Raji (cell line): ENCODE measurements around the gene DCAF4.

ENCODE experiments used
- POLR2A ChIP-seq: IDR thresholded peaks from 2 replicates; pipeline ENCODE4 v1.6.1; 2011; ENCODE audit warnings: low read depth, low read length, control low read depth; ENCODE audit not compliant: insufficient read depth

The DCAF4 gene

DNA sequence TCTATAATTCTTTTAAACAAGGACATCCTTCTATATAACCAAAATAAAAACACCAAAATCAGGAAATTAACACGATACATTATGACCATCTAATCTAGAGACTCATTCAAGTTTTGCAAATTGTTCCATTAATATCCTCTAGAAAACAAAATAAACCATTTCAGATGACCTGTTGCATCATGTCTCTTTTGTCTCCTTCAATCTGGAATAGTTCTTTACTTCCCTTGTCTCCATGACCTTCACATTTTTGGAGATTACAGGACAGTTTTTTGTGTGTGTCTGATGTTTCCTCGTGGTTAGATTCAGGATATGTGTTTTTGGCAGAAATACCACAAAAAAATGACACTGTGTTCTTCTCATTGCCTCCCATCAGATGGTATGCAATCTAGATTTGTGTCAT, 12.5 kb upstream of the DCAF4 start:
- TF ChIP-seq POLR2A, result no peak

DNA sequence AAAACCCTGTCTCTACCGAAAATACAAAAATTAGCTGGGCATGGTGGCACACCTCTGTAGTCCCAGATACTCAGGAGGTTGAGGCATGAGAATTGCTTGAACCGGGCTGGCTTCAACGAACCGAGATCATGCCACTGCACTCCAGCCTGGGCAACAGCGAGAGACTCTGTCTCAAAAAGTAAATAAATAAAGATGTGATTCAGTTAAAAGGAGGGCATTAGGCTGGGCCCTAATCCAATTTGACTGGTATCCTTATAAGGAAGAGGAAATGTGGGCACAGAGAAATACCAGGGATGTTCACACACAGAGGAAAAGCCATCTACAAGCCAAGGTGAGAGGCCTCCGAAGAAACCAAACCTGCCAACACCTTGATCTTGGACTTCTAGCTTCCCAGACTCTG, 10.1 kb upstream of the DCAF4 start:
- TF ChIP-seq POLR2A, result no peak

- no peak for TF ChIP-seq POLR2A
These were observed 9.0 kb upstream of the DCAF4 start for GRCh38 chr14:72917094-72917802.

- TF ChIP-seq POLR2A, result no peak
These were observed 6.3 kb upstream of the DCAF4 start for GRCh38 chr14:72920008-72920407.

GRCh38 chr14:72921396-72921795, 4.9 kb upstream of the DCAF4 start:
- no peak for TF ChIP-seq POLR2A

GRCh38 chr14:72924337-72924736, 1.9 kb upstream of the DCAF4 start:
- no peak for TF ChIP-seq POLR2A

DNA sequence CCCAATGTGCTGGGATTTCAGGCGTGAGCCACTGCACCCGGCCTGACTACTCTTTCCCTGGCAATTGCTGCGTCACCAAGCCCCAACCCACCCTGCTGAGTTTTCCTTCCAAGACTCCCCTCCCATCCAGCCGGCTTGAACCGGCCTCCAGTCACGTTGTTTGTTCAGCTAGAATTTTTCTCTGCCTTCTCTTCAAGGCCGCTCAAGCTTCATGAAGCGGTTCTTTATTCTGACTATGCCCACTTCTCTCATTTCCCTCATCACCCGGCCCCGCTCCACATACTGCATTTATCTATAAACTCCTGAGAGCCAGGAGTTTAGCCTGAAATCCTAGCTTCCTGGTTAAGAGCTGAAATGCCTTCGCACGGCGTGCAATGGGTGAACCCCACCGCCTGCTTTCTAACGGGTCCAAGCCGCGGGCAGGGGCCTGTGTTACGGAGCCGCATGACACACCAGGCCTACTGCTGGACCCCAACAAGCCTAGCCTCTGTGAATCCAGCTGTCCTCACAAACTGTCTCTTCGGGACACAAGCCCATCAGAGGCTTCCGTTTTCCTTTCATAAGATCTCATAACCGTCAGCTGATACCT, 999 bp upstream of the DCAF4 start:
- no peak for TF ChIP-seq POLR2A

DNA sequence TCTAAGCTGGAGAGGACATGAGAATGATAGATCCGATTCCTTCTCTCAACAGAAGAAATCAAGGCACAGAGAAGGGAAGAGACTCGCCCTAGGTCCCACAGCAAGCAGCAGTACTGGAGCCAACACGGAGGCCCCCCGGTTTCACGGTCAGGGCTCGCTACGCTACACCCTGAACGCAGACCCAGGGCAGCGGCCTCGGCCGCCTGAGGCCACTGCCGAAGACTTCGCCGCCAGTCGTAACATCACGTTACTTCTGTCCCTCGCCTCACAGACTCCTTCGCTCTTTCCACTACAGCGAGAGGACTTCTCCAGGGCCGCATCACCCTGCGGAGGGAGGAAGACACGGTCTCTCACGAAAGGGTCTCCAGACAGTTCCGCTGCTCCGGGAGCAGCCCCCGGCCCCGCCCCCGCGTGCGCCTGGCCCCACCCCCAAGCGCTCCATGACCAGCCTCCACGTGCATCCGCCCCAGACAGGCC, 411 bp upstream of the DCAF4 start:
- peak; percentile 25; the same call in 1 of the 2 replicates for TF ChIP-seq POLR2A

DNA sequence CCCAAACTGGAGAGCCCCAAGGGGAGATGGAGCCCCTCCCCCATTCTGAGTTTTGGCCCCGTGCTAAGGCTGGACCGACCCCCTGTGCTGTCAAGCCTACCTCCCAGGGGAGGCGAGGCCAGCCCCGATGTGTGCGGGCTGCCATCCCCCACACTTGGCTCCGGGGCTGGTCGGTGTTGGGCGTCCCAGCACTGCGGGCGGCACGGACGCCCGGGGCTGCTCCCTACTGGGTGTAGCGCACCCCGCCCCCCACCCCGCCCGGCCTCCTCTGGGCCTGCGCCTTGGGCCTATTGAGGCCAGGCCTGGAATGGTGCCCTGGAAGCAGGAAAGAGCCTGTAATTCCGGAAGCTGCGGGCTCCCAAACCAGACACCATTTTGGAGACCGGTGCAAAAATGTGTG, 2.6 kb downstream of the DCAF4 start:
- TF ChIP-seq POLR2A, result no peak

DNA sequence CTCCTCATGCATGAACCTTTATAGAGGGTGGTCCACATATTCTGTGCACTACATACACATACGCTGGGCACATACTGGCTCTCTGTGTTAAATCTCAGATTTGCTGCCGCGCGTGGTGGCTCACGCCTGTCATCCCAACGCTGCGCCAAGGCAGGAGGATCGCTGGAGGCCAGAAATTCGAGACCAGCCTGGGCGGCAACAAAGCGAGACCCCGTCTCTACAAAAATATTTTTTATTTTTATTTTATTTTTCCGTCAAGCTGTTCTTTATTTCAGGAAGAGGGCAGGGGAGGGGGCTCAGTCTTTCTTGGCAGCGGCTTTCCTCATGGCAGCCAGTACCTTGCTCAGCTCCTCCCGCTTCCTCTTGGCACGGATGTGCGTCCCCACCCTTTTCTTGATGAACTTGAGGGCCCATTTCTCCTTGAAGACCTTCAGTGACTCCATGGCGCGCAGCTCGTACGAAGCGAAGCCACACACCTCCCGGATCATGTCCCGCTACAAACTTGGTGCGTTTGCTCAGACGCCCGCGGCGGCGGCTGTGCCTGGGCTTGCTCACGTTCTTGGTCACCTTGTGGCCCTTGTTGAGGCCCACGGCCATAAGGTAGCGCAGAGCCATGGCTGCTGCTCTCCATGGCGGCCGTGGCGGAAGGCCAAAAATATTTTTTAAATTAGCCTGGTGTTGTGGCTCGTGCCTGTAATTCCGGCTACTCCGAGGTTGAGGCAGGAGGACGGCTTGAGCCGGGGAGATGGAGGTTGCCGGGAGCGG, 3.2 kb downstream of the DCAF4 start:
- no peak for TF ChIP-seq POLR2A

DNA sequence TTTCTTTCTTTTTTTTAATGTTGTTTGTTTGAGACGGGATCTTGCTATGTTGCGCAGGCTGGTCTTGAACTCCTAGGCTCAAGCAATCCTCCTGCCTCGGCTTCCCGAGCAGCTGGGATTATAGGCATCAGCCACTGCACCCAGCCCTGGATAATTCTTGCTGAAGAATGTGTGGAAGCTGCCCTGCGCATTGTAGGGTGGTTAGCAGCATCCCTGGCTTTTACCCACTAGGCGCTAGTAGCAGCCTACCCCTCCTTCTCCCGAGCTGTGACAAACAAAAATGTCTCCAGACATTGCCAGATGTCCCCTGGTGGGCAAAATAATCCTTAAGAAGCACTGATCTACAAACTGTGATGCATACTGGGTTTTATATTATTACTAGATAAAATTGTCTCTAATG, 6.6 kb downstream of the DCAF4 start:
- no peak for TF ChIP-seq POLR2A

- no peak for TF ChIP-seq POLR2A
These were observed 13.4 kb downstream of the DCAF4 start for GRCh38 chr14:72939630-72940029.

GRCh38 chr14:72941286-72941985, 15.2 kb downstream of the DCAF4 start:
- TF ChIP-seq POLR2A, result no peak

GRCh38 chr14:72942934-72943333, 16.7 kb downstream of the DCAF4 start:
- no peak for TF ChIP-seq POLR2A

DNA sequence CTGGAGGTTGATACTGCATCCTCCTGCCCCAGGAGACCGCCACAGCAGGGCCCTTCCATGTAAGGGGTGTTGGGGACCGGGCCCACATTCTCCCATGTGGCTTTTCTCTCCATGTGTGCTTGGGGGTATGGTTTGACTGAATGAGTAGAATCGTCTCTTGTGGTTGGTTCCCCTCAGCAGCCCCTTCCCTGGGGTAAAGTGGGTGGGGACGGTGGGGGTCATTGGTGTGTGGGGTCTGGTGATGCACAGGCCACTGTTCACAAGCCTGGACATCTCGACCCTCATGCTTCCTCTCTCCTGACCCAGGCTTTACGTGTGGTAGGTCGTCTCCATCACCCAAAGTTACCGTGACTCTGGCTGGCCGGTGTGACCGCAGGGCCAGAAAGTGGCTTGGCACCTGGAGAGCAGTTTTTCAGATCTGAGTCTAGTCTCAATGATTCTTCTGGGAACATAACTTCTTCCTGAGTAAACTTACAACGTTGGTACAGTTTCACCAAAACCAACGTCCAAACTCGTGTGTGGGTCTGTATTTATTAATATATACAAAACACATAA, 17.7 kb downstream of the DCAF4 start:
- no peak for TF ChIP-seq POLR2A
